ENCODE measurements around the gene SBF2. TPM values are rescaled to one million over a fixed set of nuclear protein-coding genes. Genes with fewer than 3 reads are reported as not detected.

SBF2 gene
- total and polyA plus RNA-seq, 9 of the 15 experiments (the other 6 are each of a cell fraction or from before 2014, with no cell fraction given), result 0.80 to 9.5 (median 5.0) TPM

GRCh38 chr11:10076458-10077141 lies 217.4 kb downstream of the SBF2 start:
- H4K20me1 ChIP-seq (replicated peaks; ENCODE audit: control insufficient read depth, insufficient read depth, low read length), result 0 out of 2 replicates have a peak, but pooled peaks cover 3% of the 10 kb centered on the region
- no peak overlapping the region for H3K9ac ChIP-seq (ENCODE audit: insufficient read depth in 1 of 2, low read depth in 2 of 2, low read length in 2 of 2)
- no peak overlapping the region for H3K4me3 ChIP-seq
- H3K36me3 ChIP-seq (ENCODE audit: control insufficient read depth, insufficient read depth, low read length), result no peaks in the 10 kb centered on the region
- no peak overlapping the region for H3K27ac ChIP-seq (ENCODE audit: extremely low read depth, low read depth, low read length)
- ChIA-PET POLR2A (interaction anchor here (0.6 to 0.8 kb wide), 3 partner anchors 9 to 318 kb away, joined by 3 read pairs; no protein-coding TSS in a partner anchor), CTCF (ENCODE audit: low intra/inter-chr PET ratio) (interaction anchor here (0.5 to 0.6 kb wide), 2 partner anchors 22 to 165 kb away, joined by 3 to 4 read pairs; no protein-coding TSS in a partner anchor)
- intact Hi-C loops (cut with micrococcal nuclease), result loop anchor here (2.0 to 5.0 kb wide), 3 partner anchors 84 to 318 kb away; no protein-coding TSS in a partner anchor
- no peaks in the 10 kb centered on the region for H3K9me3 ChIP-seq (replicated peaks; ENCODE audit: control insufficient read depth, insufficient read depth, low read depth, low read length)
- in situ Hi-C loops (cut with MboI), result no loop called here
- DNase-seq (ENCODE audit: extremely low read depth in 1 of 4, low spot score in 3 of 4), result peak; percentile 62 to 69 (median 63)
- peak; percentile 94 for ATAC-seq
- H3K4me2 ChIP-seq (ENCODE audit: insufficient read depth, low read length), result no peak overlapping the region
- FAIRE-seq, result peak; percentile 81
- H3K9me1 ChIP-seq (ENCODE audit: control insufficient read depth, insufficient read depth, low read length), result no peaks in the 10 kb centered on the region
- no peaks in the 10 kb centered on the region for H3K79me2 ChIP-seq (ENCODE audit: control insufficient read depth, insufficient read depth, low read length)
- no peak overlapping the region for H2AFZ ChIP-seq (ENCODE audit: low read depth, low read length)
- 8% methylated on average over 6 of the region's 6 CpGs for WGBS (ENCODE audit: insufficient coverage, low coverage, missing lambda C conversion rate)
- H3K4me1 ChIP-seq (replicated peaks in 1 of 2; ENCODE audit: control insufficient read depth in 2 of 2, insufficient read depth in 2 of 2, low read length in 2 of 2), result no peaks in the 10 kb centered on the region
- no peaks in the 10 kb centered on the region for H3K27me3 ChIP-seq (ENCODE audit: control insufficient read depth in 2 of 2, insufficient read depth in 2 of 2, low read length in 2 of 2)
- no TSS peak for BruUV-seq (replicated peaks)
- peak; percentile 17 to 74; a peak in 2 of 4 replicates for TF ChIP-seq RAD21 (CRISPR knock-in tag; conservative IDR thresholded peaks at IDR 0.05 in 1 of 2, IDR thresholded peaks at IDR 0.05 in 1 of 2)
- no peak for TF ChIP-seq ZBTB40 (IDR thresholded peaks at IDR 0.05)
- TF ChIP-seq ZBTB40 (CRISPR knock-in tag; IDR thresholded peaks at IDR 0.05), result no peak
- TF ChIP-seq, protein P1, sequence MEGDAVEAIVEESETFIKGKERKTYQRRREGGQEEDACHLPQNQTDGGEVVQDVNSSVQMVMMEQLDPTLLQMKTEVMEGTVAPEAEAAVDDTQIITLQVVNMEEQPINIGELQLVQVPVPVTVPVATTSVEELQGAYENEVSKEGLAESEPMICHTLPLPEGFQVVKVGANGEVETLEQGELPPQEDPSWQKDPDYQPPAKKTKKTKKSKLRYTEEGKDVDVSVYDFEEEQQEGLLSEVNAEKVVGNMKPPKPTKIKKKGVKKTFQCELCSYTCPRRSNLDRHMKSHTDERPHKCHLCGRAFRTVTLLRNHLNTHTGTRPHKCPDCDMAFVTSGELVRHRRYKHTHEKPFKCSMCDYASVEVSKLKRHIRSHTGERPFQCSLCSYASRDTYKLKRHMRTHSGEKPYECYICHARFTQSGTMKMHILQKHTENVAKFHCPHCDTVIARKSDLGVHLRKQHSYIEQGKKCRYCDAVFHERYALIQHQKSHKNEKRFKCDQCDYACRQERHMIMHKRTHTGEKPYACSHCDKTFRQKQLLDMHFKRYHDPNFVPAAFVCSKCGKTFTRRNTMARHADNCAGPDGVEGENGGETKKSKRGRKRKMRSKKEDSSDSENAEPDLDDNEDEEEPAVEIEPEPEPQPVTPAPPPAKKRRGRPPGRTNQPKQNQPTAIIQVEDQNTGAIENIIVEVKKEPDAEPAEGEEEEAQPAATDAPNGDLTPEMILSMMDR (IDR thresholded peaks at IDR 0.05 in 2 of 3, conservative IDR thresholded peaks at IDR 0.05 in 1 of 3; ENCODE audit: insufficient read depth in 2 of 3, low read depth in 1 of 3, low read length in 3 of 3), result peak; percentile 80 to 86 (median 86)
- TF ChIP-seq CEBPG (CRISPR knock-in tag; IDR thresholded peaks at IDR 0.05), result peak; percentile 38; the same call in 1 of the 2 replicates
- no peak for TF ChIP-seq CEBPG (tag; conservative IDR thresholded peaks at IDR 0.05 in 1 of 2, IDR thresholded peaks at IDR 0.05 in 1 of 2)
- TF ChIP-seq NR4A1 (CRISPR knock-in tag; IDR thresholded peaks at IDR 0.05), result no peak
- no peak for TF ChIP-seq NR4A1 (tag; IDR thresholded peaks at IDR 0.05)
